K562 (cell line): ENCODE data around the gene LCE1D. TPM values are rescaled to one million over a fixed set of nuclear protein-coding genes. Genes with fewer than 3 reads are reported as not detected.

ENCODE experiments used
- ATAC-seq: fragments of 200-7000 bp; cut with Tn5 transposase; 3 replicates; pipeline ENCODE4 v1.9.1; 2020; ENCODE audit warnings: moderate library complexity
- BruUV-seq: library from RNA; stranded (reverse); fragments of 400-500 nt; replicated peaks from 2 replicates; lab custom pipeline; 2021; lab: Mats Ljungman, UMichigan
- CTCF ChIA-PET: fragments of 300-600 bp; formaldehyde crosslinking; extraction: SDS; loops from one replicate; lab custom pipeline; 2021; ENCODE audit warnings: low intra/inter-chr PET ratio; lab: Yijun Ruan, JAX
- POLR2A ChIA-PET: fragments of 300-600, 350-650 bp; sonication (Branson Sonifier 250); formaldehyde crosslinking; extraction: SDS; loops from one replicate; lab custom pipeline; 2021; ENCODE audit warnings: antibody characterized with exemption, inconsistent platforms; lab: Yijun Ruan, JAX
- DNase-seq, 4 experiments: peaks; one replicate each; pipeline versions ENCODE4 v3.0.0 to v3.0.0-alpha.2; 2011 to 2018; ENCODE audit warnings: low spot score in 3 of 4, mixed read lengths in 3 of 4; ENCODE audit errors: extremely low read depth in 1 of 4
- FAIRE-seq: peaks from 2 replicates; lab custom pipeline; 2011; peaks lifted over from hg19 to GRCh38; lab: Jason Lieb, UNC
- H2AFZ ChIP-seq: 2 replicates; pipeline ENCODE4 v1.6.0; 2011; ENCODE audit warnings: low read depth, low read length, control low read depth, inconsistent platforms
- H3K27ac ChIP-seq: fragments of 200-600 bp; 3 replicates; pipeline ENCODE4 v1.8.0; 2011; ENCODE audit warnings: low read depth, mild to moderate bottlenecking, control low read depth, inconsistent platforms, low read length, moderate library complexity, mixed read lengths; ENCODE audit errors: extremely low read depth
- H3K27me3 ChIP-seq, 2 experiments: fragments of 300-600 bp in 1 of 2; 2 replicates in 1 of 2; 3 replicates in 1 of 2; pipeline versions ENCODE4 v1.6.0 to v1.8.0; 2011; ENCODE audit warnings: inconsistent platforms in 2 of 2, low read length in 2 of 2, mild to moderate bottlenecking in 1 of 2, mixed read lengths in 1 of 2, moderate library complexity in 1 of 2; ENCODE audit not compliant: control insufficient read depth in 2 of 2, insufficient read depth in 2 of 2
- H3K36me3 ChIP-seq: fragments of 300-600 bp; 3 replicates; pipeline ENCODE4 v1.8.0; 2011; ENCODE audit warnings: mild to moderate bottlenecking, low read length, inconsistent platforms; ENCODE audit not compliant: control insufficient read depth, insufficient read depth
- H3K4me1 ChIP-seq, 2 experiments: fragments of 200-600 bp in 1 of 2; replicated peaks in 1 of 2; 2 replicates in 1 of 2; 3 replicates in 1 of 2; pipeline versions ENCODE4 v1.5.1 to v1.8.0; 2011; ENCODE audit warnings: inconsistent platforms in 2 of 2, low read length in 2 of 2, mild to moderate bottlenecking in 1 of 2, mixed read lengths in 1 of 2, moderate library complexity in 1 of 2; ENCODE audit not compliant: control insufficient read depth in 2 of 2, insufficient read depth in 2 of 2
- H3K4me2 ChIP-seq: 2 replicates; pipeline ENCODE4 v1.6.1; 2011; ENCODE audit warnings: low read length, control low read depth, inconsistent platforms, mixed read lengths; ENCODE audit not compliant: insufficient read depth
- H3K4me3 ChIP-seq: fragments of 200-600 bp; sonication (generic), shearing (Covaris generic); 2 replicates; pipeline ENCODE4 v1.5.1; 2016; ENCODE audit warnings: control low read depth, inconsistent platforms
- H3K79me2 ChIP-seq: fragments of 200-600 bp; 3 replicates; pipeline ENCODE4 v1.8.0; 2011; ENCODE audit warnings: low read length, inconsistent platforms; ENCODE audit not compliant: control insufficient read depth, insufficient read depth
- H3K9ac ChIP-seq, 2 experiments: 2 replicates each; pipeline versions ENCODE4 v1.6.0 to v1.6.1; 2011; ENCODE audit warnings: low read depth in 2 of 2, low read length in 2 of 2, control low read depth in 1 of 2, inconsistent platforms in 1 of 2, mild to moderate bottlenecking in 1 of 2, mixed read lengths in 1 of 2; ENCODE audit not compliant: insufficient read depth in 1 of 2
- H3K9me1 ChIP-seq: one replicate; pipeline ENCODE4 v1.6.0; 2011; ENCODE audit warnings: inconsistent platforms, mild to moderate bottlenecking, low read length, moderate library complexity; ENCODE audit not compliant: control insufficient read depth, insufficient read depth
- H3K9me3 ChIP-seq: replicated peaks from 2 replicates; pipeline ENCODE4 v1.5.1; 2011; ENCODE audit warnings: low read depth, low read length, inconsistent platforms; ENCODE audit not compliant: control insufficient read depth, insufficient read depth
- H4K20me1 ChIP-seq: replicated peaks from 2 replicates; pipeline ENCODE4 v1.6.1; 2011; ENCODE audit warnings: low read length, inconsistent platforms, mixed read lengths; ENCODE audit not compliant: control insufficient read depth, insufficient read depth
- BCL6 ChIP-seq: fragments of 250-450 bp; sonication (Bioruptor Pico); IDR thresholded peaks from 2 replicates; pipeline ENCODE4 v1.4.0; 2020
- FUS ChIP-seq: fragments of 200-400 bp; formaldehyde crosslinking; optimal IDR thresholded peaks from 2 replicates; pipeline ENCODE3; 2017; ENCODE audit warnings: low read depth, low read length
- KAT8 ChIP-seq: fragments of 450-650 bp; IDR thresholded peaks from 2 replicates; pipeline ENCODE4 v1.6.1; 2016; ENCODE audit warnings: low read depth, mild to moderate bottlenecking
- KDM1A ChIP-seq, 2 experiments: fragments of 450-650 bp; IDR thresholded peaks; 2 replicates each; pipeline ENCODE4 v1.6.1; 2016; ENCODE audit warnings: mild to moderate bottlenecking in 2 of 2
- MAFK ChIP-seq: IDR thresholded peaks from 2 replicates; pipeline ENCODE4 v1.6.1; 2011; ENCODE audit warnings: low read length, improper control_type of control experiment
- PHF8 ChIP-seq: fragments of 200-600 bp; sonication (generic); IDR thresholded peaks from 2 replicates; pipeline ENCODE4 v1.6.1; 2012; ENCODE audit warnings: mixed run types, mild to moderate bottlenecking, inconsistent platforms, low read length, moderate library complexity, borderline replicate concordance
- RFX7 ChIP-seq: fragments of 250-450 bp; sonication (Bioruptor Pico); IDR thresholded peaks from 2 replicates; pipeline ENCODE4 v1.5.1; 2021; ENCODE audit warnings: mild to moderate bottlenecking
- RNF2 ChIP-seq: sonication (generic); IDR thresholded peaks from 2 replicates; pipeline ENCODE4 v1.6.1; 2016
- SMAD2 ChIP-seq: fragments of 150-350 bp; IDR thresholded peaks from 2 replicates; pipeline ENCODE4 v1.6.1; 2014; ENCODE audit warnings: low read depth, mild to moderate bottlenecking, low read length
- TBP ChIP-seq: optimal IDR thresholded peaks from 2 replicates; pipeline ENCODE3; 2011; ENCODE audit warnings: low read depth, low read length, improper control_type of control experiment
- ZBED1 ChIP-seq: IDR thresholded peaks from 2 replicates; pipeline ENCODE4 v1.6.1; 2014
- ZNF41 ChIP-seq: fragments of 250-450 bp; sonication (Bioruptor Pico); conservative IDR thresholded peaks from 2 replicates; pipeline ENCODE4 v1.4.0; 2020; ENCODE audit warnings: mild to moderate bottlenecking
- ZNF766 ChIP-seq: fragments of 200-800 bp; sonication (Bioruptor generic); conservative IDR thresholded peaks from 2 replicates; pipeline ENCODE4 v1.6.1; 2016; ENCODE audit warnings: missing genetic modification characterization, missing compliant biosample characterization
- ZNF780A ChIP-seq: fragments of 250-450 bp; sonication (Bioruptor Pico); IDR thresholded peaks from 2 replicates; pipeline ENCODE4 v1.5.0; 2021; ENCODE audit warnings: mild to moderate bottlenecking
- WGBS: fragments of 100-300 bp; shearing (Covaris generic); methylation state at CpG from one replicate; pipeline ENCODE4 v1.1.6; 2016; ENCODE audit warnings: low coverage, mixed read lengths; ENCODE audit not compliant: insufficient coverage; ENCODE audit errors: missing lambda C conversion rate; 5-methylcytosine and 5-hydroxymethylcytosine counted together
- in situ Hi-C: fragments of 300-500 bp; cut with MboI; formaldehyde crosslinking; loops from 4 replicates; pipeline ENCODE4 v1.15.0; 2018; ENCODE audit warnings: inconsistent platforms, mixed read lengths
- intact Hi-C: fragments of 100-400 bp; cut with micrococcal nuclease; formaldehyde crosslinking; loops from 2 replicates; pipeline ENCODE4 v1.14.2; 2022
- polyA plus RNA-seq, 8 experiments: library from polyadenylated mRNA; depleted of rRNA in 4 of 8; stranded (reverse) in 5 of 8; unstranded in 3 of 8; fragments of >200 nt; fragmentation: Nextera tagmentation in 2 of 8; fragmentation: Illumina TruSeq in 1 of 8; extraction: Ambion mirVana in 2 of 8; extraction: Trizol in 1 of 8; gene quantifications; 2 replicates each; pipeline versions ENCODE4 v1.2.1 to v1.2.3, GENCODE V29; 2011 to 2014; ENCODE audit warnings: inconsistent platforms in 1 of 8, missing spikeins in 1 of 8
- total RNA-seq, 7 experiments: library from RNA; depleted of rRNA in 6 of 7; stranded (reverse); fragments of >200 nt in 6 of 7; fragmentation: Illumina TruSeq in 2 of 7; extraction: Trizol in 2 of 7; gene quantifications; 2 replicates each; pipeline versions ENCODE4 v1.2.1 to v1.2.3, GENCODE V29; 2011 to 2021; ENCODE audit warnings: low replicate concordance in 1 of 7
- TF ChIP-seq, protein P1 (sequence below): fragments of 250-450 bp; sonication (Bioruptor Pico); IDR thresholded peaks from 2 replicates; pipeline ENCODE4 v1.5.0; 2021; ENCODE audit warnings: mild to moderate bottlenecking, moderate library complexity

LCE1D gene
- total and polyA plus RNA-seq, 9 of the 15 experiments (the other 6 are each of a cell fraction or from before 2014, with no cell fraction given) = not detected

DNA sequence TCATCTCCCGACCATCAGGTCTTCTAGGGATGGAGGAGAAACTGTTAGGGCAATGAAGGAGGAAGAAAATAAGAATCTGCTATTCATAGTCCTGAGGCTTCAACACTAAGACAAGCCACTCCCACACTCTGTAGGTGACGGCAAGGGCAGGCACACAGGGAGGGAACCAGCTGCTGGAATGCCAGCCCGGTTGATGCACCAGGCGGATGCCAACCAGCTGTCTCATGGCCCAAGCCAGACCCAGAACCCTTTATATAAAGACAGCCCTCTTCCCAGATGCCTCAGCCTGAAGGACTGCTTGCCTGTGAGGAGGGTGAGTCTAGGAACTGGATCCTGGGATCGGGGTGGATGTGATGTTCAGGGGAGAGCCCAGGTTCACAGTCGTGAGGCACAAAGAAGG lies 38.8 kb upstream of the LCE1D start, which contains the start of gene KPRP:
KPRP (plus strand) TSS at position 279 of the 400 bp plus-strand sequence. CDS start 1,564 bp downstream, outside the sequence.
- Histone ChIP-seq H3K9me3 (no peaks in the 10 kb centered on the region), H3K9ac (no peak within 1 kb of the TSS), H3K4me2 (no peak within 1 kb of the TSS), H2AFZ (no peak within 1 kb of the TSS), H4K20me1 (peaks cover 3% of the 10 kb centered on the region; the same call in 1 of the 2 replicates), H3K4me1 (no peaks in the 10 kb centered on the region; a peak in 1 of 5 replicates), H3K4me3 (no peak within 1 kb of the TSS), H3K36me3 (no peaks in the 10 kb centered on the region), H3K9me1 (no peaks in the 10 kb centered on the region), H3K79me2 (no peaks in the 10 kb centered on the region), H3K27me3 (peaks cover 0 to 19% of the 10 kb centered on the region in 2 experiments; a peak in 2 of 5 replicates), H3K27ac (no peak within 1 kb of the TSS)
- DNase-seq (no peak), ATAC-seq (no peak), FAIRE-seq (no peak)
- ChIA-PET POLR2A (no interaction called here), CTCF (no interaction called here)
- in situ Hi-C loops (no loop called here), intact Hi-C loops (no loop called here)
- 0% methylated on average over 5 of the region's 6 CpGs for WGBS
- TF ChIP-seq ZNF780A (CRISPR knock-in tag) (no peak), KAT8 (no peak), MAFK (no peak), KDM1A (IDR thresholded peaks at IDR 0.05) (no peak), BCL6 (CRISPR knock-in tag) (no peak), ZBED1 (no peak), ZNF41 (no peak), RNF2 (no peak), RFX7 (no peak), TBP (no peak), PHF8 (no peak), SMAD2 (no peak), FUS (no peak), ZNF766 (no peak)
- TF ChIP-seq, protein P1, sequence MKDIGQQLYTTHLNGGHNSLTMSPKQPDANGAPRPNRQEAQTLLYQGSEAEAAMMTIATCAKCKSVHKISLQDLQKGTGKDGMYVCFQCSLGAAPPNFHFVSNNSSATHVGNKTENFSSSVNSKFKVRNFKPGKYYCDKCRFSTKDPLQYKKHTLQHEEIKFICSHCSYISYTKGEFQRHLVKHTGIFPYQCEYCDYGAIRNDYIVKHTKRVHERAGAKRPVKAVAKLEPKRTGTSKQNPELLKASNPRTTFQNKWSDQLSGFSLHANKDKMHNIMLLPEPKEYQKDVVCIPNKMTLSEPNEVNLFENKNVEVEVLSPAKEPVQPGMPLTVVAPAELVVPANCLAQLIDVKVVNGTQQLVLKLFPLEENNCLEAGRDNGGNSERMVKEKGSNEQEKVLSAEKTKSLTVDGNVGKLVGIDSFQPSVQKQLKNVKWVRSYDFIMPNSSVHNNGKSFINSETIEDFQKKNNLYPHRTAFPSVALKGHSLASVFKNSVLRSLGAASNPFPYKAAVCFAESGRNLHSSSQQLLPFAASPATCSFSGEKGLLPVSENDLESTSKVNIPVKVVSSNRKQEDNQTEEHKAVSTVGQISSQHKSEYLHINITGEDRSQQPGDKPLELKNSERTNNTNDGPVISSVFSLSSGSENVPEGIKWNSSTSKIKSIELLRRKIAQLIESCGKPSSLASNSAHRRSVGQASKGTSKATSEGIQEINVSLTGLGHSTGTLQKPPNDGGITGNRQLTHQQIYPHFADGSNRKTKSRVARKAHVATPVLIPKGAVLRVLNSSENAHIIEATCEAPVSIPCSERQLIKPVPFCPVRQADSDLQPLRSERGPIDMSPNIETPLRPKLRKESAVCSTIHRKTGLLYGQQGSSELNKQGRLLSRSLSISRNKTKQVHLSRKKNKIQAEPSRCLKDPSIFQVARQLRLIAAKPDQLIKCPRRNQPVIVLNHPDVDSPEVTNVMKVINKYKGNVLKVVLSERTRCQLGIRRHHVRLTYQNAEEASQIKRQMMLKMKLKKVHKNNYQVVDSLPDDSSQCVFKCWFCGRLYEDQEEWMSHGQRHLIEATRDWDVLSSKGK (CRISPR knock-in tag) = no peak
- BruUV-seq = no TSS peak
